GM19463 (cell line): ENCODE results near the gene MYCBP2.
"Not testable (repeated sequence)": the region's sequence is repeated elsewhere in the genome, so short reads cannot be mapped to it uniquely, and the experiment has no call there.

Experiments
- ATAC-seq: cut with Tn5 transposase; IDR thresholded peaks from one replicate; pipeline ENCODE4 v1.9.1; 2021; ENCODE audit warnings: mild to moderate bottlenecking, moderate library complexity; ENCODE audit not compliant: unreplicated experiment

Gene MYCBP2

DNA sequence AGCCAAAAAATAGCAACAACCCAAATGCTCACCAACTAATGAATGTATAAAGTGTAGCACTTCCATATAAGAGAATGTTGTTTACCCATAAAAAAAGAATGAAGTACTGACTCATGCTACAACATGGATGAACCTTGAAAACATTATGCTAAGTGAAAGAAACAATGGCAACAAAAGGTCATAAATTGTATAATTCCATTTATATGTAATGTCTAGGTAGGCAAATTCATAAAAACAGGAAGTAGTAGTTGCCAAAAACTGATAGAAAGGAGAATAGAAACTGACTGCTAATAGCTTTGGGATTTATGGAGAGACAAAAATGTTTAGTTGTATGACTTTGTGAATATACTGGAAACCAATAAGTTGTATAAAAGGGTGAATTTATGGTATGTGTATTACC, 21.6 kb downstream of the MYCBP2 start:
- no peak for ATAC-seq

GRCh38 chr13:77300176-77301037, 26.5 kb downstream of the MYCBP2 start:
- no peak for ATAC-seq

DNA sequence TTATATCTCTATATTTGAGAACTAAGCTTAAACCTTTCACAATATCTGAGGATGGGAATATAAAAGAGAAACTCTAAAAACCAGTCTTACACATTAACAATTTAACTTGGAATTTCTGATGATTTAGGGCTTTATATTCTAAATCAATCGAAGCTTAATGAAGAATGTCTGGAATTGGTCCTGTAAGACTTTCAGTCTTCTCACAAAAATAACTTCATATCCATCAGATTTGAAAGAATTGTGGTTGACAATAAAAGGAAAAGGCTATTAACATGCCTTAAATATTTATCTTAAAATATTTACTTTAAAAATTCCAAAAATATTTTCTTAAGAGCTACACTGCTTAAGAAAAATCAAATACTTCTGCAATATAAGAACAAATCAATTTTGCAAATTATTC, 27.3 kb downstream of the MYCBP2 start:
- ATAC-seq = no peak

GRCh38 chr13:77298426-77298825, 28.5 kb downstream of the MYCBP2 start:
- ATAC-seq = peak; percentile 75

DNA sequence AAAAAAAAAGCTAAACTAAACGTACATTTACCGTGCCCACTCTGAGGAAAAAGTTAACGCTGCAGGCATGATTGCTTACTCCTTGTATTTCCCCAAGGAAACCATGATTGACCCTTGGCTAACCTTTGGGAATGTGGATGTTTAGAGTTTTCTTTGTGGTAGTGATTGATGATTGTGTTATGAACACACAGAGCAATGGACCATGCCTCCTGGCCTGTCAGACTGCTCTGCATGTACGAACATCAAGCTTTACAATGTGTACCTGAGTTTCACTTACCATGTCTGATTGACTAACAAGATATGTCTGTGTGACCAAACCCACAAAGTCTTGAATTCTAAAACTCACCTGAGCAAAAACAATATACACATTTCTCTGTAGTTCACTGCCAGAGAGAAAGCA, 35.1 kb downstream of the MYCBP2 start:
- ATAC-seq = no peak

DNA sequence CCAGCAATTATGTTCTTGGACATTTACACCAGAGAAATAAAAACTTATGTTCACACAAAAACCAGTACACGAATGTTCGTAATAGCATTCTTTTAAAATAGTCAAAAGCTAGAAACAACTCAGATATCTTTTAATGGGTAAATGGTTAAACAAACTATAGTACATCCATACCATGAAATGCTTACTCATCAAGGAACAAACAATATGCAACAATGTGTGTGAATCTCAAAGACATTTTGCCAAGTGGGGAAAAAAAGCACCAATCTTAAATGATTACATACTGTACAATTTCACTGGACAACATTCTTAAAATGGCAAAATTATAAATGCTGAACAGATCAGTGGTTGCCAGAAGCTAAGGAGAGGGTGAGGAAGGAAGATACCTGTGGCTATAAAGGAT, 36.6 kb downstream of the MYCBP2 start:
- ATAC-seq = no peak

DNA sequence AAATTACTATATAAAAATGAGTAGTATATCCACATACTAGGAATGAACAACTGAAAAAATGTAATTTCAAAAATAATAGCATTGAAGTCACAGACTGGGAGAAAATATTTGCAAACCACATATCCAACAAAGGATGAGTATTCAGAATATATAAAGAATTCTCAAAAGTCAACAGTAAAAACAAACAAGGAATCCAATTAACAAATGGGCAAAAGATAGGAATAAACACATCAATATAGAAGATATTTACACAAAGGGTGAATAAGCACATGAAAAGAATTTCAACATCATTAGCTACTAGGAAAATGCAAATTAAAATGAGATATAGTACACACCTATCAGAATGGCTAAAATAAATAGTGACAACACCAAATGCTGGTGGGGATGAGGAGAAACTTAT, 37.0 kb downstream of the MYCBP2 start:
- ATAC-seq = no peak

DNA sequence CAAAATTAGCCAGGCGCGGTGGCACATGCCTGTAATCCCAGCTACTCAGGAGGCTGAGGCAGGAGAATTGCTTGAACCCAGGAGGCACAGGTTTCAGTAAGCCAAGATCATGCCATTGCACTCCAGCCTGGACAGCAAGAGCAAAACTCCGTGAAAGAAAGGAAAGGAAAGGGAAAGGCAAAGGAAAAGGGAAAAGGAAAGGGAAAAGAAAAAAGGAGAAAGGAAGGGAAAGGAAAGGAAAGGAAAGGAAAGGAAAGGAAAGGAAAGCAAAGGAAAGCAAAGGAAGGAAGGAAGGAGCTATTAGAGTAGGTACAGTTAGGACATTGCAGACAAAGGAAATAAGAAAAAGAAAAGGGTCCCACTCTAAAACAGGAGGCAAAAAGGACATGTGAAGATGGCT, 41.3 kb downstream of the MYCBP2 start:
- not testable (repeated sequence) for ATAC-seq

DNA sequence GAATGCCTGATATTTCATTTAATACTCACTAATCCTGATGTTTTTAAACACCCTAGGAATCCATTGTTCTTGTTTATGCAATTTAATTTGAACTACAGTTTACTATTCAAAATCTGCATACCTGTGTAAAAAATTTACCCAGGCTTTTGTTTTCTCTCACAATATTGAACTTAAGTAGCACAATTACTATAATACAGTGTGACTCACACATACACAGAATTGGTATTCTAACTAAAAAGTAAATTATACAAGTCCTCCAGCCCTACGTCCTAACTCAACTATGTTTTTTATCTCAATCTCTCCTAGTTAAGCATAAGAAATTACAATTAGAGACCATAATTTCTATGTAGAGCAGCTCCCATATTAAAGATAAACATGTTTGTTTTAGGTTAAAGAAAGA, 41.8 kb downstream of the MYCBP2 start:
- ATAC-seq = no peak

DNA sequence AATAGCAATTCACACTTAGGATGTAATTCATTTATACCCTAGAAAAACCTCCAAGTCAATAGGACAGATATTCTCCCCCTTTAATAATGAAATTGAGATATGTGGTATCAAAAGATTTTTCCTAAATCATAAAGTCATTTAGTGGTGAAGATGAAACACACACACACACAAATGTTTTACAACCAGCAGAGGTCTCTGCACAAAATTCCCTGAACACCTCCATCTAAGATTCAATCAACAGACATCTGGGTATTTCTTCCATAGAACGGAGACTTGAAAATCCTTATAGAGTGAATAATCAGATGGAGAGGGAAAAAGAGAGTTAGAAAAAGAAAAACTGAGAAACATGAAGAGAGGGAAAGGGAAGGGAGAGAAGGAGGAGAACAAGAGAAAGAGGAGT, 52.8 kb downstream of the MYCBP2 start:
- ATAC-seq = no peak

DNA sequence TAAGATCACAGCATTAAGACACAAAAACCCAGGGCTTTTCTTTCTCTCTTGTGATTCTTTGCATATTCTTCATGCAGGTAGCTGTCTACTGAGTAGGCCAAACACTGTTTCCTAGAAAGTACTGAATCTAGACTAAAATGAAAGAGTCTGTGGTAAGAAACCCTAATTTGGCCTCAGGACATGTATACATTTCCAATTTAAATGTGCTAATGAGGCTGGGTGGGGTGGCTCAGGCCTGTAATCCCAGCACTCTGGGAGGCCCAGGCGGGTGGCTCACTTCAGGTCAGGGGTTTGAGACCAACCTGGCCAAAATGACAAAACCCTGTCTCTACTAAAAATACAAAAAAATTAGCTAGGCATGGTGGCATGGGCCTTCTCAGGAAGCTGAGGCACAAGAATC, 57.8 kb downstream of the MYCBP2 start:
- no peak for ATAC-seq

GRCh38 chr13:77267362-77267761, 59.5 kb downstream of the MYCBP2 start:
- no peak for ATAC-seq

- ATAC-seq = no peak
These were observed 61.6 kb downstream of the MYCBP2 start for GRCh38 chr13:77265336-77265735.

GRCh38 chr13:77262198-77262597, 64.7 kb downstream of the MYCBP2 start:
- no peak for ATAC-seq

DNA sequence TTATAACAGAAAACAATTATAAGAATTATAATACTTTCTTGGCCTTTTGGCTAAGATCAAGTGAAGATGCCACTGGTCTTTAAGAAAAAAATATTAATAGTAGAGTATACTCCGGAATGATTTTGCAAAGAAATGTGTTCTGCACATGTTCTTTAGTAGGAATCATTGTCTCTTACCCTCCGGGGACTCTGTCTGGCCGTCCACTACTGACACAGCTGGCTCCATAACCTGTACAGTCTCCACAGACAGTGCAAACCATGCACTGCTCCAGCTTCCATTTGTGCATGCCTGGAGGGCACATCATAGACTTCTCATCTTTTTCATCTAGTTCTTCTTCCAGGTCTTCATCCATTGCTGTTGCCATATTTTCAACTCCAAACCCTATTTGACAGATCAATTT, 75.9 kb downstream of the MYCBP2 start:
- ATAC-seq = no peak

- ATAC-seq = not testable (repeated sequence)
These were observed 81.7 kb downstream of the MYCBP2 start for GRCh38 chr13:77245224-77245623.

DNA sequence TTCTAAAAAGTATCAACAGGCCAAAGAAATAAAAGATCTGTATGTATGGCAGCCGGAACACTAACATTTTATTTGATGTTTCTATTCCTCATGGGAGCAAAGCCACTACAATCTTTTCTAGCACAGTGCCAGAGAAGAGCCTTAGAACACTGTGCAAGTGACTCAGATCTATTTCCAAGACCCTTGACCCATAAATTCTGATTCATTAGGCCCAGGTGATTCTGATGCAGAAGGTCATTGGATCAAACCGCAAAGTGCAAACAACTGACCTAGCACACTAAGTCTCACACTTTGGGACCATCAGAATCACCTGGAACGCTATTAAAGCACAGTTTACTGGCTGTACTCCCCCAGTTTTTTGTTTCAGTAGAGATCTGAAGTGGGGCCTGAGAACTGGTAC, 87.6 kb downstream of the MYCBP2 start:
- ATAC-seq = no peak

GRCh38 chr13:77235456-77236022, 91.4 kb downstream of the MYCBP2 start:
- no peak for ATAC-seq

DNA sequence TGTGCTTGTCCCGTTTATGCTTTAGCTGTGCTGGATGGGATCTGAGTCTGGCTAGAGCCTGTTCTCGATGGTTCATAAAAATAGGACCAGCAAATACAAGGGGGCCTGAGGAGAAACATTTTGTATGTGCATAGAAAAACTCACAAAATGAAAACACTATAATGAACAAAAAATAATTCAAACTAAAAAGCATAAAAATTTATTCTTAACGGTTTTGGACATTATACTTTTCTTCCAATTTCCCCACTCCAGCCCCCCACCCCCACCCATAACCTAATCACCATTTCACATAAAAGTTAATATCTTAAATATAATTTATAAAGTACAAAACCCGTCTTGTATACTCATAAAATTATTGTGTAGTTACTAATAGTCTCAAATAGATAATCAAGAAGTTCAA, 93.7 kb downstream of the MYCBP2 start:
- ATAC-seq = no peak

DNA sequence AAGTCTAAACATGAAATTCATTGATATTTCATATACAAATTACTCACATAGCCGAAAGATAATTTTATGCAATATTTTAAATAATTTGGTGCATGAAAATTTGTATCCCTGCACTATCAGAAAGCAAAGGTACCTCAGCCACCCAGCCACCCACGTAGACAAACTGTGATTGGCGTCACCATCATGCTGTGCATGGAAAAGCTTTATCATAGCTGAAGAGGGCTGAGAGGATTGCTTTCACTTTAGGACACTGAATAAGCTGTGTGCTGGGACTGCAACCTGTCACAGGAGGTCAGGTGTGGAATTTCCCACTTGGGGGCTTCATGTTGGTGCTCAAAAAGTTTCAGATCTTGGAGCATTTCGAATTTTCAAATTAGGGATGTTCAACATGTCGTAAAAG, 96.3 kb downstream of the MYCBP2 start:
- peak; percentile 57 for ATAC-seq

GRCh38 chr13:77225946-77226345, 100.9 kb downstream of the MYCBP2 start:
- no peak for ATAC-seq

GRCh38 chr13:77222909-77223308, 104.0 kb downstream of the MYCBP2 start:
- ATAC-seq = no peak
